GM18867 (cell line): Measurements from ENCODE around the gene ZC3H15.
"Not testable (repeated sequence)": the region's sequence is repeated elsewhere in the genome, so short reads cannot be mapped to it uniquely, and the experiment has no call there.

Experiments used
- ATAC-seq: cut with Tn5 transposase; IDR thresholded peaks from one replicate; pipeline ENCODE4 v1.9.1; 2021; ENCODE audit warnings: mild to moderate bottlenecking, moderate library complexity; ENCODE audit not compliant: unreplicated experiment

Gene ZC3H15

GRCh38 chr2:186493564-186494085, 7.6 kb downstream of the ZC3H15 start:
- no peak for ATAC-seq

DNA sequence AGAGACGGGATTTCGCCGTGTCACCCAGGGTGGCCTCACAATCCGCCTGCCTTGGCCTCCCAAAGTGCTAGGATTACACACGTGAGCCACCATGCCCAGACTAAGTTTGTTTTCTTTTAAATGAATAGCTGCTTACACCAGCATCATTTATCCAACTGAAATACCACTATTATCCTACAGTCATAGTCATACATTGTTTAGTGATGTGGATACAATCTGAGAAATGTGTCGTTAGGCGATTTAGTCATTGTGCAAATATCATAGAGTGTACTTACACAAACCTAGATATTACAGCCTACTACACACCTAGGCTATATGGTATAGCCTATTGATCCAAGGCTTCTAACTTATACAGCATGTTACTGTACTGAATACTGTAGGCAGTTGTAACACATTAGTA, 10.3 kb downstream of the ZC3H15 start:
- ATAC-seq, result no peak

- no peak for ATAC-seq
Observed at GRCh38 chr2:186497928-186498327, 11.9 kb downstream of the ZC3H15 start.

GRCh38 chr2:186498834-186499233, 12.8 kb downstream of the ZC3H15 start:
- no peak for ATAC-seq

DNA sequence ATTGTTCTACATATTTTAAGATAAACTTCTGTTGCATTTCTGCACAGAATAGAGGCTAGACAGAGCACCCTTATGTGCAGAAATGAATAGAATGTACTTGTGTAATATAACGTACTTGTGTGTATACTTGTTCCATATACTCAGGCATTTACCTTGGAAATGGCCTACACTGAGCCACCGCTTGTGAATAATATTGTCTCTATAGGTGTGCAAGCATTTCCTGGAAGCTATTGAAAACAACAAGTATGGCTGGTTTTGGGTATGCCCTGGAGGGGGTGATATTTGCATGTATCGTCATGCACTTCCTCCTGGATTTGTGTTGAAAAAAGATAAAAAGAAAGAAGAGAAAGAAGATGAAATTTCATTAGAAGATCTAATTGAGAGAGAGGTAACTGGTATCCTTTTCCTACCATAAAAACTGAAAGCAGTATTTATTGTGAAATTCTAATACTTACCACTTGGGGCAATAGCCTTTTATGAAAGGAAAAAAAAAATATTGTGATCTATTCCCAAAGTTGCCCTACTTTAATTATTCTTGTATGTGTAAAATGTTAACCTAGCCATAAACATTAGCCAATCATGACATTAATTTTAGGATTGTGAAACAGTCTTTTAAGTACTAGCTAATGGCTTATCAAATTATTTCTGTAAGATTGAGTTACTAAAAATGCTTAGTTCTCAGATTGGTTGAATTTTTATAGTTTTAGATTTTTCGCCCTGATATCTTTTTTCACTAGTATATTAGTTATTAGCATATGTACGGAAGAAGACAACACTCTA, 18.0 kb downstream of the ZC3H15 start:
- peak; percentile 51 for ATAC-seq

DNA sequence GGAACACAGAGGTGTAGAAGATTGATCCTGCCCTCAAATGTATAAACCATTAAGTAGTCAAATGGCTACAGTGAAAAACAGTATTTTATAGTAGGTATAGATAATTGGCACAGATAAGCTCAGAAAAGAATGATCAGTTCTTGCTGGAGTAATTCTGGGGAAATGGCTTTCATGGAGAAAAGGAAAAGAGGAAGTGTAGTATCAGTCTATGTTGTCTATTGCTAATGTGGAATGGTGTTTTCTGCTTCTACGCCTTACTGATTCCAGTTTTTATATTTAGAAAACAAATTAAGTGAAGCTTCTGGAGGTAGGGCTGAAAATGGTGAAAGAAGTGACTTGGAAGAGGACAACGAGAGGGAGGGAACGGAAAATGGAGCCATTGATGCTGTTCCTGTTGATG, 22.2 kb downstream of the ZC3H15 start:
- no peak for ATAC-seq

GRCh38 chr2:186515376-186515775, 29.3 kb downstream of the ZC3H15 start:
- ATAC-seq, result no peak

GRCh38 chr2:186516396-186516795, 30.3 kb downstream of the ZC3H15 start:
- no peak for ATAC-seq

- ATAC-seq, result no peak
Observed at GRCh38 chr2:186517090-186517489, 31.0 kb downstream of the ZC3H15 start.

DNA sequence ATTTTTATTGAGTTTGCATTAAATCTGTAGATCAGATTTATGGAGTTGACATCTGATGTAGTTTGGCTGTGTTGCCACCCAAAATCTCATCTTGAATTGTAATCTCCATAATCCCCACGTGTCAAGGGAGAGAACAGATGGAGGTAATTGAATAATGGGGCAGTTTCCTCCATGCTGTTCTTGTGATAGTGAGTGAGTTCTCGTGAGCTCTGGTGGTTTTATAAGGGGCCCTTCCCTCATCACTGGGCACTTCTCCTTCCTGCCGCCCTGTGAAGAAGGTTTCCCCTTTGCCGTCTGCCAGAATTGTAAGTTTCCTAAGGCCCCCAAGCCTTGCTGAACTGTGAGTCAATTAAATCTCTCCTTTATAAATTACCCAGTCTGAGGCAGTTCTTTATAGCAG, 32.2 kb downstream of the ZC3H15 start:
- no peak for ATAC-seq

DNA sequence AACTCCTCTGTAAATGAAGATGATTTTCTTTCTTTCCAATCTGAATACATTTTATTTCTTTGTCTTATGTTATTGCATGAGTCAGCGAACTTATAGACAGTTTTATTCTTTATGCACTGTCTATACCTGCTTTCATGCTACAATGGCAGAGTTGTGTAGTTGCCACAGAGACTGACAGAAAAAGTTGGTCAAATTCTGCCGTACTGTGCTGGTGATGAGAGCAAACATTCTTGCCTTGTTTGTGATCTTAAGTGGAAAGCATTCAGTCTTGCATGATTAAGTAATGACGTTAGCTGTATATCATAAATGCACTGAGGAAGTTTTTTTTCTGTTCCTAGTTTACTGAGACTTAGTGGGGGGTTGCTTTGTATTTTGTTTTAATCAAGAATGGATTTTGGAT, 32.9 kb downstream of the ZC3H15 start:
- ATAC-seq, result no peak

GRCh38 chr2:186521570-186522153, 35.6 kb downstream of the ZC3H15 start:
- not testable (repeated sequence) for ATAC-seq

DNA sequence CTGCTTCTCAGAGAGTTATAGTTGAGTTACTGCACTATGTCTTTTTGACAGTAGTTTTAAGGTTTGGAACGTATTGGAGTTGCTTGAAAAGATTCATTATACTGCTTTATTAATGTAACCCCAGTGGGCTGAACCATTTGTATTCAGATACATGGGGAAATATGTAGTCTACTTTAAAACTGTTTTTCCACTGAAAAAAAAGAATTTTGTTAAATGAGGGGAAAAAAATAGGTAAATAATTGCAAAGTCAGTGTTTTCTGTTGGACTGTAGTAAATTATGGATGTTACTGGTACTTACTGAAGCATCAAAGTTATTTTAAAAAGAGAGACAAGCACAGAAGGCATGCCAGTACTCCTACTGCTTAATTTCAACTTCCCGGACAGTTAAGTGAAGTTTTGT, 36.4 kb downstream of the ZC3H15 start:
- no peak for ATAC-seq

DNA sequence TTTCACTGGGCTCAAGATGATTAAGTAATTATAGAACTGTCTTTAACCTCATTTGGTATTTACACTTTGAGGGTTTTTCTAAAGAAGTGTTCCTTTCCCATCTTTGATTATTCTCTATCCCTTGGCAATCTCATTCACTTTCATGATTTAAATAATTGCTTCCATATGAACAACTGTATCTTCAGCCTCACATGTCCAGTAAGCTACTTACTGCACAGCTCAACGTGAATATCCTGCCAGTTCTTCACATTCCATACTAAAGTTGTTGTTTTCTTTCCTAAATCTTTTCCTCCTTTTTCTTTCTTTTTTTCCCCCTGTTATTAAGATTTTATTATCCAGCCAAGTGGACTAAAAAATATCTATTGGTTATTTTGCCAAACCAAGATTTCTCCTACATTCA, 37.7 kb downstream of the ZC3H15 start:
- ATAC-seq, result no peak

- no peak for ATAC-seq
Observed at GRCh38 chr2:186526281-186526680, 40.2 kb downstream of the ZC3H15 start.

DNA sequence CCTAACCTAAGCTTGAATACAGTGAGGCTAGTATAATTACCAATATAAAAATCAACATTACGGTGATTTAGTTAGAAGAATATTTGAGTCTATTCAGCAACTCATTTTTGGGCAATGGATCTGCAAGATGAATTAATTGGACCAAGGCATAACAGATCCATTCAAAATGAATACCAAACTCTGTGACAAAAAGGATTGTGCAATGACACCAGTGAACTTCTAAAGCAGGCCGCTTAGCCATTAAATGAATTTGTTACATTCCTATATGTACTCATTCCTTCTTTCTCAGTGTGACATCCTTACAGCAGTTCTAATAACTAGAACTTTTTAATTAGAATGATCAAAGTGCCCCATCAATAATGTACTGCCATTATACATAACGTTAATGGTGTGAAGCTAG, 44.3 kb downstream of the ZC3H15 start:
- no peak for ATAC-seq

DNA sequence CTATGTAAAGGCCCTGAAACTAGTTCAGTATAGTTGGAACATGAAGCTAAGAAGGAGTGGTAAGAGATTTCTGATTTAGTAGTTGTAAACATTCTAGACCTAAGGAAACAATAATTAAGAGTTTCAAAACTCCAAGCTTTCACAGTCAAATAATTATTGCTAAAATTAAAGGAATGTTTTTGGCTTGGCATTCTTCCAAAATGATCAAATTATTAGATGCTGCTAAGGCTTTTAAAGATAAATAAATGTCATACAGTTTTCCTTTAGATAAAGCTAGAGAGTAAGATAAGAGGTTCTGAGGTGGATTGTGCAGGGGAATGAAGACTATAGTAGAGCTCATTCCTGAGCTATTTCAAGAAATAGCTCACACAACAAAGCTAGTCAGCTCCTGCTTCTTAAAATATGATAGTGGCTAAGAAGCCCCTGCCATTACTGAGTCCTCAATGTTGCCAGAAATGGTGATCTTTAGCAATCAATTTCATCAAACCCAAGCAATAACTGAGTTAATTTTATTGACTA, 45.3 kb downstream of the ZC3H15 start:
- ATAC-seq, result no peak

GRCh38 chr2:186532891-186533290, 46.8 kb downstream of the ZC3H15 start:
- no peak for ATAC-seq

- ATAC-seq, result no peak
Observed at GRCh38 chr2:186533717-186534116, 47.7 kb downstream of the ZC3H15 start.

DNA sequence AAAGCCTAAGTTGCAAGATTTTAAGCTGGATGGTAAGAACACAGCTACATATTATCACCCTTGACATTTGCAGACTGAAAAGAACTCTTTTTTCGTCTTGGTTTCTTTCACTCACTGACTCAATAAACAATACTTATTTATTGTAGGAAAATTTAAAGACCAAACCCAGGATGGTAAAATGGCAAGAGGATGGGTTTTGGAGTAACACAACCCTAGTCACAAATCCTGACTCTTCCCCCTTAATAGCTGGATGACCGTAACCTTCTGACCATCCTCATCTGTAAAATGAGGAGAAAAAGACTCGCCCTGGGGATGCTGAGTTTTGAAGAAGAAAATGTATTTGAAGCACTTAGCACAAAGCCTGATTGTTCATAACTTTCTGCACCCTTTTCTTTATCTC, 48.3 kb downstream of the ZC3H15 start:
- no peak for ATAC-seq

- ATAC-seq, result no peak
Observed at GRCh38 chr2:186535861-186536260, 49.8 kb downstream of the ZC3H15 start.

DNA sequence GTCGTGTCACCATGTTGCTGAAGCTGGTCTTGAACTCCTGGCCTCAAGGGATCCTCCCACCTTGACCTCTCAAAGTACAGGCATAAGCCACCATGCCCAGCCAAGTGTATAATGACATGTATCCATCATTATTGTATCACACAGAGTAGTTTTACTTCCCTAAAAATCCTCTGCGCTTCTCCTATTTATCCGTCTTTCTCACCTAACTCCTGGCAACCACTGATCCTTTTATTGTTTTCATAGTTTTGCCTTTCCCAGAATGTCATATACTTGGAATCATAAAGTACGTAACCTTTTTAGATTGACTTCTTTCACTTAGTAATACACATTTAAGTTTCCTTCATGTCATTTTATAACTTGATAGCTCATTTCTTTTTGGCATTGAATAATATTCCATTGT, 51.0 kb downstream of the ZC3H15 start:
- no peak for ATAC-seq
